ENCODE measurements around the gene PINK1. TPM values are rescaled to one million over a fixed set of nuclear protein-coding genes. Genes with fewer than 3 reads are reported as not detected.

Gene PINK1
- polyA plus RNA-seq, 1 donor, result 44.9 TPM

GRCh38 chr1:20682571-20683236 lies 49.4 kb downstream of the PINK1 start:
- DNase-seq, result no peak

GRCh38 chr1:20683614-20684013 lies 50.4 kb downstream of the PINK1 start:
- DNase-seq, result no peak

GRCh38 chr1:20684050-20684620 lies 50.9 kb downstream of the PINK1 start:
- DNase-seq, result no peak

- no peak for DNase-seq
Measured at GRCh38 chr1:20684651-20685050, 51.4 kb downstream of the PINK1 start.

- no peak for DNase-seq
Measured at GRCh38 chr1:20685099-20685662, 51.9 kb downstream of the PINK1 start.

- no peak for DNase-seq
Measured at GRCh38 chr1:20685741-20686140, 52.5 kb downstream of the PINK1 start.

- no peak for DNase-seq
Measured at GRCh38 chr1:20686883-20687725, 53.8 kb downstream of the PINK1 start.

- no peak for DNase-seq
Measured at GRCh38 chr1:20689645-20690056, 56.4 kb downstream of the PINK1 start.

GRCh38 chr1:20691872-20692271 lies 58.6 kb downstream of the PINK1 start:
- DNase-seq, result no peak

GRCh38 chr1:20693623-20694022 lies 60.4 kb downstream of the PINK1 start:
- no peak for DNase-seq

- no peak for DNase-seq
Measured at GRCh38 chr1:20695515-20695914, 62.3 kb downstream of the PINK1 start.

- peak; percentile 83 for DNase-seq
Measured at GRCh38 chr1:20696397-20697333, 63.4 kb downstream of the PINK1 start.

GRCh38 chr1:20697563-20697962 lies 64.3 kb downstream of the PINK1 start:
- DNase-seq, result no peak

GRCh38 chr1:20698195-20698910 lies 65.1 kb downstream of the PINK1 start:
- DNase-seq, result no peak

- DNase-seq, result no peak
Measured at GRCh38 chr1:20699558-20699957, 66.3 kb downstream of the PINK1 start.

- no peak for DNase-seq
Measured at GRCh38 chr1:20700636-20701215, 67.5 kb downstream of the PINK1 start.

Other genes with a start within 250 kb of the PINK1 start
- 5.9 TPM for gene CAMK2N1, start 147.2 kb upstream of the PINK1 start, polyA plus RNA-seq (ENCODE audit: insufficient read length)
- 19.4 TPM for gene MUL1, start 125.3 kb upstream of the PINK1 start, polyA plus RNA-seq (ENCODE audit: insufficient read length)
- 0.72 TPM for gene FAM43B, start 80.9 kb upstream of the PINK1 start, polyA plus RNA-seq (ENCODE audit: insufficient read length)
- 0.52 TPM for gene CDA, start 44.4 kb upstream of the PINK1 start, polyA plus RNA-seq (ENCODE audit: insufficient read length)
- 124 TPM for gene DDOST, start 27.9 kb downstream of the PINK1 start, polyA plus RNA-seq (ENCODE audit: insufficient read length)
- gene KIF17, start 84.5 kb downstream of the PINK1 start, polyA plus RNA-seq (ENCODE audit: insufficient read length), result 4.2 TPM
- 0.44 TPM for gene SH2D5, start 99.2 kb downstream of the PINK1 start, polyA plus RNA-seq (ENCODE audit: insufficient read length)
- 188 TPM for gene HP1BP3, start 153.8 kb downstream of the PINK1 start, polyA plus RNA-seq (ENCODE audit: insufficient read length)